H9 (cell line): ENCODE measurements around the gene KCNQ2. TPM values are rescaled to one million over a fixed set of nuclear protein-coding genes. Genes with fewer than 3 reads are reported as not detected.

Experiments used
- DNase-seq: peaks from one replicate; pipeline ENCODE4 v3.0.0-alpha.2; 2017
- H2AFZ ChIP-seq: one replicate; pipeline ENCODE4 v1.6.1; 2013; ENCODE audit warnings: mild to moderate bottlenecking, low read length, control low read depth, moderate library complexity
- H2AK5ac ChIP-seq: 2 replicates; pipeline ENCODE4 v1.6.1; 2013; ENCODE audit warnings: low read length, control low read depth, mixed read lengths; ENCODE audit not compliant: insufficient read length
- H2BK120ac ChIP-seq: one replicate; pipeline ENCODE4 v1.6.1; 2013; ENCODE audit warnings: low read depth, mild to moderate bottlenecking, low read length, control low read depth, inconsistent platforms; ENCODE audit not compliant: poor library complexity, severe bottlenecking
- H2BK12ac ChIP-seq: 2 replicates; pipeline ENCODE4 v1.6.1; 2013; ENCODE audit warnings: low read length, control low read depth, mixed read lengths, low read depth; ENCODE audit not compliant: insufficient read length
- H2BK15ac ChIP-seq: 2 replicates; pipeline ENCODE4 v1.6.1; 2013; ENCODE audit warnings: low read depth, low read length, control low read depth
- H2BK20ac ChIP-seq: one replicate; pipeline ENCODE4 v1.6.1; 2013; ENCODE audit warnings: low read depth, mild to moderate bottlenecking, low read length, control low read depth, inconsistent platforms; ENCODE audit not compliant: poor library complexity, severe bottlenecking
- H2BK5ac ChIP-seq: 2 replicates; pipeline ENCODE4 v1.6.1; 2013; ENCODE audit warnings: low read length, control low read depth, mixed read lengths; ENCODE audit not compliant: insufficient read length
- H3K14ac ChIP-seq: 2 replicates; pipeline ENCODE4 v1.6.1; 2013; ENCODE audit warnings: low read length, control low read depth; ENCODE audit not compliant: insufficient read depth
- H3K18ac ChIP-seq: 2 replicates; pipeline ENCODE4 v1.6.1; 2013; ENCODE audit warnings: low read depth, mild to moderate bottlenecking, mixed read lengths, low read length, control low read depth; ENCODE audit not compliant: insufficient read length
- H3K23ac ChIP-seq: 2 replicates; pipeline ENCODE4 v1.6.1; 2013; ENCODE audit warnings: low read length, control low read depth, mixed read lengths, low read depth; ENCODE audit not compliant: insufficient read length
- H3K23me2 ChIP-seq: 2 replicates; pipeline ENCODE4 v1.6.1; 2013; ENCODE audit warnings: low read depth, mild to moderate bottlenecking, mixed read lengths, low read length, control low read depth; ENCODE audit not compliant: insufficient read length, poor library complexity, severe bottlenecking
- H3K27ac ChIP-seq: 2 replicates; pipeline ENCODE4 v1.5.1; 2013; ENCODE audit warnings: low read length, control low read depth, mixed read lengths, low read depth; ENCODE audit not compliant: insufficient read length
- H3K27me3 ChIP-seq: 2 replicates; pipeline ENCODE4 v1.6.1; 2013; ENCODE audit warnings: low read length, control low read depth, inconsistent platforms; ENCODE audit not compliant: insufficient read depth
- H3K4ac ChIP-seq: 2 replicates; pipeline ENCODE4 v1.6.1; 2013; ENCODE audit warnings: low read depth, mild to moderate bottlenecking, control low read depth, inconsistent platforms, low read length, moderate library complexity
- H3K4me1 ChIP-seq: 2 replicates; pipeline ENCODE4 v1.6.1; 2013; ENCODE audit warnings: low read length, control low read depth, inconsistent platforms; ENCODE audit not compliant: insufficient read depth
- H3K4me2 ChIP-seq: 2 replicates; pipeline ENCODE4 v1.6.1; 2013; ENCODE audit warnings: low read length, control low read depth, mixed read lengths; ENCODE audit not compliant: insufficient read length, insufficient read depth
- H3K56ac ChIP-seq: 2 replicates; pipeline ENCODE4 v1.6.1; 2013; ENCODE audit warnings: low read depth, mild to moderate bottlenecking, mixed read lengths, low read length, control low read depth; ENCODE audit not compliant: insufficient read length
- H3K79me1 ChIP-seq: 2 replicates; pipeline ENCODE4 v1.6.1; 2013; ENCODE audit warnings: low read depth, mild to moderate bottlenecking, moderate library complexity, low read length, control low read depth, inconsistent platforms; ENCODE audit not compliant: insufficient read depth, poor library complexity, severe bottlenecking
- H3K79me2 ChIP-seq: 2 replicates; pipeline ENCODE4 v1.6.1; 2013; ENCODE audit warnings: low read length, control low read depth, inconsistent platforms; ENCODE audit not compliant: insufficient read depth
- H3K9ac ChIP-seq: 2 replicates; pipeline ENCODE4 v1.6.1; 2013; ENCODE audit warnings: low read length, control low read depth, mixed read lengths; ENCODE audit not compliant: insufficient read length; ENCODE audit errors: extremely low read depth
- H3K9me3 ChIP-seq: one replicate; pipeline ENCODE4 v1.6.1; 2013; ENCODE audit warnings: low read depth, low read length, inconsistent platforms; ENCODE audit not compliant: control insufficient read depth
- H3T11ph ChIP-seq: one replicate; pipeline ENCODE4 v1.6.1; 2013; ENCODE audit warnings: mild to moderate bottlenecking, low read length, control low read depth, inconsistent platforms
- H4K20me1 ChIP-seq: one replicate; pipeline ENCODE4 v1.6.1; 2013; ENCODE audit not compliant: control insufficient read depth, insufficient read length, insufficient read depth
- H4K5ac ChIP-seq: 2 replicates; pipeline ENCODE4 v1.6.1; 2013; ENCODE audit warnings: low read depth, mild to moderate bottlenecking, mixed read lengths, low read length, control low read depth; ENCODE audit not compliant: insufficient read length
- H4K8ac ChIP-seq: replicated peaks from 2 replicates; pipeline ENCODE4 v1.6.1; 2013; ENCODE audit warnings: low read length, control low read depth, mixed read lengths, low read depth; ENCODE audit not compliant: insufficient read length
- H4K91ac ChIP-seq: 2 replicates; pipeline ENCODE4 v1.6.1; 2013; ENCODE audit warnings: low read depth, mild to moderate bottlenecking, moderate library complexity, mixed read lengths, low read length, control low read depth; ENCODE audit not compliant: insufficient read length
- H3K27ac Mint-ChIP-seq, 3 experiments: 2 replicates in 2 of 3; 3 replicates in 1 of 3; pipeline ENCODE4 v1.8.0; 2020 to 2021; ENCODE audit warnings: mixed read lengths in 3 of 3, mild to moderate bottlenecking in 1 of 3, moderate library complexity in 1 of 3
- H3K27me3 Mint-ChIP-seq: 2 replicates; pipeline ENCODE4 v1.8.0; 2021; ENCODE audit warnings: low read depth, mild to moderate bottlenecking, moderate library complexity, mixed read lengths
- H3K36me3 Mint-ChIP-seq, 3 experiments: 2 replicates in 2 of 3; 3 replicates in 1 of 3; pipeline ENCODE4 v1.8.0; 2020 to 2021; ENCODE audit warnings: low read depth in 3 of 3, mixed read lengths in 3 of 3; ENCODE audit not compliant: insufficient read depth in 1 of 3
- H3K4me1 Mint-ChIP-seq, 2 experiments: 2 replicates each; pipeline ENCODE4 v1.8.0; 2020; ENCODE audit warnings: mixed read lengths in 2 of 2
- H3K4me3 Mint-ChIP-seq, 2 experiments: 2 replicates in 1 of 2; 3 replicates in 1 of 2; pipeline ENCODE4 v1.8.0; 2020 to 2021; ENCODE audit warnings: mild to moderate bottlenecking in 2 of 2, mixed read lengths in 2 of 2, moderate library complexity in 1 of 2
- H3K9me3 Mint-ChIP-seq, 2 experiments: 2 replicates in 1 of 2; 3 replicates in 1 of 2; pipeline ENCODE4 v1.8.0; 2020; ENCODE audit warnings: mild to moderate bottlenecking in 2 of 2, mixed read lengths in 2 of 2, moderate library complexity in 1 of 2
- CTCF ChIP-seq: fragments of 200-600 bp; sonication (generic); conservative IDR thresholded peaks from 3 replicates; pipeline ENCODE4 v1.8.0; 2021; ENCODE audit warnings: antibody characterized with exemption, mild to moderate bottlenecking
- WGBS: extraction: QIAGEN DNeasy Blood & Tissue Kit; methylation state at CpG from one replicate; pipeline ENCODE4 v1.1.7; 2013; ENCODE audit warnings: missing lambda C conversion rate, low lambda C conversion rate, mixed read lengths; ENCODE audit not compliant: insufficient read length; ENCODE audit errors: extremely low coverage; 5-methylcytosine and 5-hydroxymethylcytosine counted together
- total RNA-seq: library from RNA; stranded (reverse); gene quantifications from 2 replicates; pipeline ENCODE4 v1.2.1, GENCODE V29; 2021

Gene KCNQ2
- total RNA-seq, 1 experiment from 2014 or later, result 69.2 TPM

- H3K27me3 ChIP-seq, result no peaks in the 10 kb centered on the region
Observed at GRCh38 chr20:63417097-63417737, 55.2 kb downstream of the KCNQ2 start.

More at GRCh38 chr20:63417097-63417737, 55.2 kb downstream of the KCNQ2 start:
- Histone ChIP-seq H4K5ac (no peak overlapping the region), H3K4me2 (no peak overlapping the region), H3K9me3 (no peaks in the 10 kb centered on the region), H2BK12ac (no peak overlapping the region), H2BK5ac (no peak overlapping the region), H3K18ac (no peak overlapping the region), H3K4me1 (no peaks in the 10 kb centered on the region), H3K9ac (no peak overlapping the region), H3K23me2 (no peaks in the 10 kb centered on the region), H4K20me1 (no peaks in the 10 kb centered on the region), H2AFZ (no peak overlapping the region), H3K14ac (peak overlapping the region; percentile 3; the same call in 1 of the 2 replicates), H3T11ph (no peak overlapping the region), H2AK5ac (no peak overlapping the region), H2BK15ac (no peak overlapping the region), H3K79me1 (no peaks in the 10 kb centered on the region), H3K4ac (no peak overlapping the region), H3K79me2 (no peaks in the 10 kb centered on the region), H3K27ac (no peak overlapping the region), H3K23ac (no peak overlapping the region), H3K56ac (no peak overlapping the region), H4K8ac (no peak overlapping the region), H2BK120ac (no peak overlapping the region), H4K91ac (no peak overlapping the region), H2BK20ac (no peak overlapping the region)
- Mint-ChIP-seq H3K9me3 (no peaks in the 10 kb centered on the region), H3K27ac (peak overlapping the region in 1 of 3 experiments; percentile 87; a peak in 2 of 7 replicates), H3K36me3 (peaks cover 0 to 4% (median 2%) of the 10 kb centered on the region in 3 experiments; a peak in 2 of 7 replicates), H3K4me3 (no peak overlapping the region), H3K4me1 (peaks cover 7 to 10% of the 10 kb centered on the region in 2 experiments), H3K27me3 (no peaks in the 10 kb centered on the region)
- no peak for TF ChIP-seq CTCF
- DNase-seq, result no peak
- no CpG with 5 or more reads among the region's 25 CpGs for WGBS
